GM18498 (cell line): ENCODE results near the gene COPA.
"Not testable (repeated sequence)": the region's sequence is repeated elsewhere in the genome, so short reads cannot be mapped to it uniquely, and the experiment has no call there.

Experiments used
- ATAC-seq: cut with Tn5 transposase; IDR thresholded peaks from one replicate; pipeline ENCODE4 v1.9.1; 2021; ENCODE audit warnings: mild to moderate bottlenecking, moderate library complexity; ENCODE audit not compliant: unreplicated experiment

Gene COPA

GRCh38 chr1:160330119-160330518, 12.9 kb downstream of the COPA start:
- ATAC-seq = no peak

DNA sequence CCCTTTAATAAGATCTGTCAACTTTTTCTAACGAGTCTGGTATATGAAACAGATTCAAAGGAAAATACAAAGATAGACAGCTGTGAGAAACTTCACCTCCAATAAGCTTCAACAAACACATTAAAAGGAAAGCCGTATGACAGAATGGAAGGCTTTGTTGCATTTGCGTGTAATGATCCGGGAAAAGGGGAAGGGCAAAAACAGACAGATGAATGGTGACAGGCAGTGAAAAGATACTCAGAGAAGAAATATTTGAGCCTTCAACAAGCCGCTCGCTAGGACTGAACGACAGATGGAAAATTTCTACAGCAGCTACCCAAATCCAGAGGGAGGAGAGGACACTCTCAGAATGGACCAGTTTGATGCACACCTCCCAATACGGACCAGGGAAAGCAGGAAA, 14.9 kb downstream of the COPA start:
- no peak for ATAC-seq

DNA sequence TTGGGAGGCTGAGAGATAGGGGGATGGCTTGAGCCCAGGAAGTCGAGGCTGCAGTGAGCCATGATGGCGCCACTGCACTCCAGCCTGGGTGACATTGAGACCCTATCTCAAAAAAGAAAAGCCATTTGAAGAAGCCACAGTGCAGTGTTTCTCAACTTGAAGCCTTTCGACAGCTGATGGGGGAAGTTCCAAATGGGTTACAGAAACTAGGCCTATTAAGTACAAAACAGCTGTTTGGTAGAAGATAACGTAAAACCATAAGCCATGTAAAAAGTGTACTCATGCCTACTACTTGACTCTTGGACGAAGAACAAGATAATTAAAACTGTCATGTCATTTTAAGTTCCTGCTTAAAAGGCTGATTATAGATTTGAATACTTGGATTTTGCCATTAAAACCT, 16.6 kb downstream of the COPA start:
- no peak for ATAC-seq

DNA sequence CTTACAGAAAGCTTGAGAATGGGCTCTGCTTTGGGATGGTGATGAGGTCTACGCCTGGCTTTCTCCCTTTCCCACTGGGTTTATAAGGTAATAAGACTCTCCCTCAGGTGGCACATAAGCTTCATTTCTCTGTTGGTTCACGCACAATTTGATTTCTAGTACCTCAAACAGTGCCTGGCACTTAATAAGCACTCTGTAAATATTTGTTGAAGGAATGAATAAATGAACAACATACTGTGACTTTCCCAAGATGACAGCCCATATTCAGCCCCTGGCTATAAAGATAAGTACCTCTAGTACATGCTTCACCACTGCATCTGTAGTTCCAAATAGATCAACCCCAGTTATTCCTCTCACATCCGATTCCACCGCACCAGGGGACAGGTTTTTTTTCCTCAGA, 17.8 kb downstream of the COPA start:
- no peak for ATAC-seq

DNA sequence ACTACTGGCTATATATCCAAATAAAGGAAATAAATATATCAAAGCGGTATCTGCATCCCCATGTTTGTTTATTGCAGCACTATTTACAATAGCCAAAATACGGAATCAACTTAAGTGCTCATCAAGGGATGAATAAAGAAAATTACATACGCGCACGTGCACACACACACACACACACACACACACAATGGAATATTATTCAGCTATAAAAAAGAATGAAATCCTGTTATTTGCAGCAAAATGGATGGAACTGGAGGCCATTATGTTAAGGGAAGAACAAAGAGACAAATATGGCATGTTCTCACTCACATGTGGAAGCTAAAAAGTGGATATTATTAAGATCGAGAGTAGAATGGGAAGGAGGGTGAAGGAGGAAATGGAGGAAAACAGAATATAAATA, 20.2 kb downstream of the COPA start:
- no peak for ATAC-seq

- no peak for ATAC-seq
Measured at GRCh38 chr1:160315359-160315758, 27.7 kb downstream of the COPA start.

- ATAC-seq = no peak
Measured at GRCh38 chr1:160309571-160309970, 33.5 kb downstream of the COPA start.

GRCh38 chr1:160309185-160309557, 33.9 kb downstream of the COPA start:
- no peak for ATAC-seq

- ATAC-seq = no peak
Measured at GRCh38 chr1:160308451-160309184, 34.4 kb downstream of the COPA start.

DNA sequence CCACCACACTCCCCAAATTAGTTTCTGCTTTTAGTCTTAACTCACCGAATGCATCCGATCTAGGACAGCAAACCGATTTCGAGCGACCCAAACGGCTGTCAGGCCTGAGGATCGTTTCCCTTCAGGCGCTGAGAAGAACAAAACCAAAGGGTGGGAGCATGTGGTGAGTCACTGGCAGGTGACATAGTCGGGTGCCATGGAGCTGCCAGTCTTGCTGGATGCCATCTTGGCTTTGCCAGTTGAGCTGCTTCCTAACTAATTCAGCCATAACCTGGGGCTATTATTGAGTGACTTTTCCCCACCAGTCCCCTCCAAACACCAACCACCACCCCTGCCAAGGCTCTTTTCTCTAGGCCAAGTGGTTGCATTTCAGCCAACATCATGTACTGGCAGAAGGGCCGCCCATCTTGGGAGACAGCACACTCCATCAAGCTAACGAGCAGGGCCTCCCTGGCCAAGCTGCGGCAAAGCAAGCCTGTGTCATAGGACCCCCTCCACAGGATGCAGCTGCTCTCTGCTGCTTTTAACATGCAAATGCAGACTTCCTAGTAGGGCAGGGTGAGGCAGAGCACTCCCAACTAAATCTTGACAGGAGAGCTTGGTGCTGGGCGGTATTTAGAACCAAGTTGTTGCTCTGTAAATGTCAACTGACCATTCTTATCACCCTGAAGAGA, 35.8 kb downstream of the COPA start:
- ATAC-seq = no peak

DNA sequence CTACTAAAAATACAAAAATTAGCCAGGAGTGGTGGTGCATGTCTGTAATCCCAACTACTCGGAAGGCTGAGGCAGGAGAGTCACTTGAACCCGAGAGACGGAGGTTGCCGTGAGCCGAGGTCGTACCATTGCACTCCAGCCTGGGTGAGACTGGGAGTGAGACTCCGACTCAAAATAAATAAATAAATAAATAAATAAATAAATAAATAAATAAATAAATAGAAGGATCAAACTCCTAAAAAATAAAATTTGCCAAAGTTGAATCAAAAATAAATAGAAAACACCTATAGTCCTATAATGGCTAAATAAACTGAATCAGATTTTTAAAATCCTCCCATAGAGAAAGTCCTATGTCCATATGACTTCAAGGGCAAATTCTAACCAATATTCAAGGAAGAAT, 42.9 kb downstream of the COPA start:
- no peak for ATAC-seq

- ATAC-seq = no peak
Measured at GRCh38 chr1:160296036-160296435, 47.0 kb downstream of the COPA start.

GRCh38 chr1:160293020-160293968, 49.8 kb downstream of the COPA start:
- ATAC-seq = no peak

DNA sequence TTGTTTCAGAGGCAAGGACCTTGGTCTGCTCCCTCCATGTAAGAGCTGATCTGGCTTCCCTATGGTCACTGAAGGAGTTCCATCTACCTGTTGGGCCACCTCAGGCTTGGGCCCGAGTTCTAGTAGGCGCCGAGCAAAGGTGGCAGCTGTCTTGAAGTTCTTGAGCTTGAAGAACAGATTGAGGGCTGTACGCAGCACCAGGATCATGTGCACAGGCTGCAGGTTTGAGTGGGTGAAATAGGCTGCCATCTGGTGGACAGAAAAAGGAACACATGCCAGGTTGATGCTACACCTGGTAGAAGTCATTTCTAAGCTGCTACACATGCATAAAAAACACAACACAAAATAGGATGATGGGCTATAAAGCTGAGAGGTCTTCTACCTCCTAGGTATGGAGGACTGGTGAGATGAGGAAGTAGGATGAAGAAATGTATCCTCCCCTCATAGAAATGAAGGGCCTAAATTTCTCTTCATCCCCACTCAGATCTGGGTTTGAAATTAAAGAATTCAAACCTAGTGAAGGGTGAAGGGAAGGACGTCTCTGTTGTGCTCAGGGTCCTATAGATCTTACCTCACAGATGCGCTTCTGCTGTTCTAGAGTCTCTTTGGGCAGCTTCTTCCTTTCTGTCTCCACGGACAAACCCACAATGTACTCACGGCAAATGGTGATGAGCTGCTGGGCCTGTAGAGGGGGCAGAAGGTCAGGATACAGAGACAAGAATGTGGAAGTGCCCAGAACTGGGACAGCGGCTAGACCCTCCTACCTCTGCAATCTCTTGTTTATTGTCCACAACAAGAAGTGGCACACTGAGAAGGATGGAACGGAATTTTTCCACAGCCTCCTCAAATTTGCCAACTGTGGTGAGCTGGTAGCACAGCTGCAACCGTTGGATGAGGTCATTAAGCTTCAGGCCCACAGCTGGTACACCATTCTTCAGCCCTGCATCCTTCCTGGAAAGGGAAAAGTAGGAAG, 51.5 kb downstream of the COPA start:
- peak; percentile 73 for ATAC-seq

DNA sequence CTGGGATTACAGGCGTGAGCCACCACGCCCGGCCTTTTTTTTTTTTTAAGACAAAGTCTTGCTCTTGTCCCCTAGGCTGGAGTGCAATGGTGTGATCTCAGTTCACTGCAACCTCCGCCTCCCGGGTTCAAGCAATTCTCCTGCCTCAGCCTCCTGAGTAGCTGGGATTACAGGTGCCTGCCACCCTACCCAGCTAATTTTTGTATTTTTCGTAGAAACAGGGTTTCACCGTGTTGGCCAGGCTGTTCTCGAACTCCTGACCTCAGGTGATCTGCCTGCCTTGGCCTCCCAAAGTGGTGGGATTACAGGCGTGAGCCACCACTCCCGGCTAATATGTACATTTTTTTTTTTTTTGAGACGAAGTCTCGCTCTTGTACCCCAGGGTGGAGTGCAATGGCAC, 55.3 kb downstream of the COPA start:
- not testable (repeated sequence) for ATAC-seq

DNA sequence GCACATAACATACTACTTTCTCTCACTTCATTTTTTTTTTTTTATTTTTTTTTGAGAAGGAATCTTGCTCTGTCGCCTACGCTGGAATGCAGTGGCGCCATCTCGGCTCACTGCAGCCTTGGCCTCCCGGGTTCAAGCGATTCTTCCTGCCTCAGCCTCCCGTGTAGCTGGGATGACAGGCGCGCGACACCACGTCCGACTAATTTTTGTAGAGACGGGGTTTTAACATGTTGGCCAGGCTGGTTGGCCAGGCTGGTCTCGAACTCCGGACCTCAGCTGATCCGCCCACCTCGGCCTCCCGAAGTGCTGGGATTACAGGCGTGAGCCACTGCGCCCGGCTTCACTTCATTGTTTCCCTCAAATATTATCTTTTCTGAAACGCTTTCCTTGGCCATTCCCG, 57.5 kb downstream of the COPA start:
- no peak for ATAC-seq

GRCh38 chr1:160284782-160285344, 58.2 kb downstream of the COPA start, which contains the start of gene PEX19:
PEX19 (minus strand) TSS chr1:160285133; CDS start chr1:160285124, 9 bp downstream.
- ATAC-seq = peak; percentile 99

- ATAC-seq = peak; percentile 6
Measured at GRCh38 chr1:160284220-160284781, 58.7 kb downstream of the COPA start.

DNA sequence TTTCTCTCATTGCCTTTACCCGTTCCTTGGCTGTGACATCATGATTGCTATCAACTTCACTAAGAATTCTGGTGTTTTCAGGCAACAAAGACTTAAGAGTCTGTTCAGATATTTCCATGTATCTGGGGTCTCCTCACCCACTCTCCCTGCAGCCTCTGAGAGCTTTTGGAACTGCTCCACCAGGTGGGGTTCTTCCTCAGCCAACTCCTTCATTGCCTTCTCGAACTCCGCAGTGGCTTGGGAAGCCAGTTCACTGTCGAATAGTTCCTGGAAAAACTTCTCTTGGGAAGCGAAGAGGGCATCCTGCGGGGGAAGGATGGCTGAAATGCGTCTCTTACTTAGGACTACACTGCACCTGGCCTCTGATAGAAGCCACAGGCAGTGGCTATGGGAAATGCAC, 60.2 kb downstream of the COPA start:
- ATAC-seq = no peak

GRCh38 chr1:160277987-160278386, 65.1 kb downstream of the COPA start:
- no peak for ATAC-seq
